GM19043 (cell line): ENCODE results near the gene CGB3.

Experiments
- ATAC-seq: cut with Tn5 transposase; IDR thresholded peaks from one replicate; pipeline ENCODE4 v1.9.1; 2021; ENCODE audit warnings: low read depth; ENCODE audit not compliant: unreplicated experiment

Gene CGB3

GRCh38 chr19:48991011-48991609 is 33.0 kb downstream of the CGB3 start:
- no peak for ATAC-seq

GRCh38 chr19:48990400-48990799 is 33.7 kb downstream of the CGB3 start:
- ATAC-seq, result no peak

DNA sequence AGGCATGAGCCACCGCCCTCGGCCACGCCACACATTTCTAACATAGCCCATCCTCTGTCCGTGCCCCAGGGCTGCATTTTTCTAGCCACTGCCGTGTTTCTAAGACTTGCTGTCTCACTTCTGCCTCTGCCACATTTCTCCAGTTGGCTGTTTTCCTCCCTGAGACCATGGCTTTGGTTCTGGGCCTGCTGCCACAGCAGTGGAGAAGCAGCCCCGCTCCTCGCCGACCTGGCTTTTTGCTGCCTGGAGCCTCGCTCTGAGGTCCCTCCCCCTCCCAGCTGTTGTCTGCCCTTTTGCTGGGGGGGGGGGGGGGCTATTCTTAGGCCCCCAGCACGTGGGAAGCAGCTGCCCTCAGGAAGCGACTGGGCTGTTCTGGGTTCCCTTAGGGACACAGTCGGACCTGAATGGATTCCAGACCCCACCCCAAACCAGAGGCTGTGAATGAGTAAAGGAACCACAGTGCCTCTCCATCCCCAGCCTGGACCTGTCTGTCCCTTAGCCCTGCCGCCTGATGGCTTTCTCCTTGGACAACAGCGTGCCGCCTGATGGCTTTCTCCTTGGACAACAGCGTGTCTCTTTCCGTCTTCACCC is 34.3 kb downstream of the CGB3 start:
- ATAC-seq, result no peak

DNA sequence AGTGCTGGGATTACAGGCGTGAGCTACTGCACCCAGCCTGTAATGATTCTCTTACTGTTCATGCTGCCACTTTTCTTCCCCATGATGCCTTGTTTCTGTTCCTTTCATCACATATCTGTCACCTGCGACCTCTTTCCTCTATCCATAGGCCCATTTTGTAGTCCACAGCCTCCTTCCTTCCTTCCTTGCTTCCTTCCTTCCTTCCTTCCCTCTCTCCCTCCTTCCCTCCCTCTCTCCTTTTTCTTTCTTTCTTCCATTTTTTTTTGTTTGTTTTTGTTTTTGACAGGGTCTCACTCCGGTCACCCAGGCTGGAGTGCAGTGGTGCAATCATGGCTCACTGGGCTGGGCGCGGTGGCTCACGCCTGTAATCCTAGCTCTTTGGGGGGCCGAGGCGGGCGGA is 35.3 kb downstream of the CGB3 start:
- ATAC-seq, result no peak

DNA sequence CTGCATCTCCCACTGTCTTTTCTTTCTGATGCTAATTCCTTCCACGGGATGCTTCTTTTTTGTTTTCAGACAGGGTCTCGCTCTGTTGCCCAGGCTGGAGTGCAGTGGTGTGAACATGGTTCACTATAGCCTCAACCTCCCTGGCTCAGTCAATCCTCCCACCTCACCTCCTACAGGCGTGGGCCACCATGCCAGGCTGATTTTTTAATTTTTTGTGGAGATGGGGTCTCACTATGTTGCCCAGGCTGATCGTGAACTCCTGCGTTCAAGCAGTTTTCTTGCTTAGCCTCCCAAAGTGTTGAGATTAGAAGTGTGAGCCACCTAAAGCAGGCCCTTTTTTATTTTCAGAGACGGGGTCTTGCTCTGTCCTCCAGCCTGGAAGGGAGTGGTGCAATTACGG is 35.8 kb downstream of the CGB3 start:
- ATAC-seq, result no peak

- ATAC-seq, result no peak
Observed at GRCh38 chr19:48987323-48987722, 36.8 kb downstream of the CGB3 start.

- ATAC-seq, result no peak
Observed at GRCh38 chr19:48986211-48986610, 37.9 kb downstream of the CGB3 start.

GRCh38 chr19:48985711-48986110 is 38.4 kb downstream of the CGB3 start:
- ATAC-seq, result no peak

DNA sequence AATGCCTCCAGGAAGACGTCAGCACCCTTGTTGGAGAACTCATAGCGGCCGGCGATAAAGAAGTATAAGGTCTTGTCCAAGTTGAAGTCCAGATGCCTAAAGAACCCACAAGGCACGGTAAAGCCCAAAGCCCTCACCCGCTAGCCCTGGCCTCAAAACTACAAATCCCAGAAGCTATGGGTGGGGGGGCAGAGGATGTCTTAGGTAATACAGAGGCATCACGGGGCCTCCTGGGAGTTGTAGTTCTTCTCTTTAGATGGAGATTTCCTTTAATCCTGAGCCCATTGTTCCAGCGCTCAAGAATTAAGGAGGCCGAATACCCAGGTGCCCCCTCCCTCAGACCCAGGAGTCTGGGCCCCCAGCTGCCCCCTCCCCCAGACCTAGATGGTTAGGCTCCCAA is 41.9 kb downstream of the CGB3 start:
- ATAC-seq, result no peak

DNA sequence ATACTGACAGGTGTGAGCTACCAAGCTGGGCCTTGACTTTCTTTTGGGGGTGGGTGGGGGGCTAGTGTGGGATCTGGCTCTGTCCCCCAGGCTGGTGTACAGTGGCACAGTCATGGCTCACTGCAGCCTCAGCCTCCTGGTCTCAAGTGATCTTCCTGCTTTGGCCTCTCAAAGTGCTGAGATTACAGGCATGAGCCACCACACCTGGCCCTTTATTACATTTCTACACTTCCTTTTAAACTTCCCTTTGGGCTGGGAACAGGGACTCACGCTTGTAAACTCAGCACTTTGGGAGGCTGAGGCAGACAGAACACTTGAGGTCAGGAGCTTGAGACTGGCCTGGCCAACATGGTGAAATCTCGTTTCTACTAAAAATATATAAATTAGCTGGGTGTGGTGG is 47.1 kb downstream of the CGB3 start:
- no peak for ATAC-seq

GRCh38 chr19:48975947-48976847 is 47.9 kb downstream of the CGB3 start:
- ATAC-seq, result no peak
